SU-DHL-6 (cell line): ENCODE measurements around the gene DUSP5.

Experiments used
- H2AFZ ChIP-seq: fragments of 200-600 bp; sonication (generic); 2 replicates; pipeline ENCODE4 v1.6.1; 2014; ENCODE audit warnings: low read depth, mild to moderate bottlenecking, moderate library complexity, mixed read lengths, antibody characterized with exemption, low read length; ENCODE audit not compliant: severe bottlenecking
- H3F3A ChIP-seq: fragments of 200-600 bp; shearing (Covaris generic); 2 replicates; pipeline ENCODE4 v1.6.0; 2016; ENCODE audit warnings: antibody characterized with exemption, mild to moderate bottlenecking; ENCODE audit not compliant: insufficient read depth
- H3K27ac ChIP-seq: fragments of 200-600 bp; sonication (generic); 2 replicates; pipeline ENCODE4 v1.5.1; 2016; ENCODE audit warnings: low read depth, mild to moderate bottlenecking, low read length, moderate library complexity, mixed read lengths
- H3K27me3 ChIP-seq: fragments of 200-600 bp; sonication (generic), shearing (Covaris generic); 2 replicates; pipeline ENCODE4 v1.6.0; 2014; ENCODE audit warnings: mild to moderate bottlenecking, low read length
- H3K36me3 ChIP-seq: fragments of 200-600 bp; sonication (generic); 2 replicates; pipeline ENCODE4 v1.6.1; 2014; ENCODE audit warnings: mild to moderate bottlenecking, low read length, mixed read lengths
- H3K4me2 ChIP-seq: fragments of 300-600, 200-600 bp; shearing (Covaris generic), sonication (generic); 2 replicates; pipeline ENCODE4 v1.6.0; 2014; ENCODE audit warnings: low read length, low read depth, mild to moderate bottlenecking; ENCODE audit not compliant: poor library complexity, severe bottlenecking
- H3K4me3 ChIP-seq: fragments of 200-600 bp; sonication (generic); 2 replicates; pipeline ENCODE4 v1.5.1; 2014; ENCODE audit warnings: antibody characterized with exemption, low read length, mild to moderate bottlenecking, mixed read lengths; ENCODE audit not compliant: insufficient read depth, poor library complexity, severe bottlenecking
- H3K79me2 ChIP-seq: fragments of 200-600 bp; sonication (generic); 2 replicates; pipeline ENCODE4 v1.6.1; 2014; ENCODE audit warnings: mild to moderate bottlenecking, low read length, moderate library complexity; ENCODE audit not compliant: insufficient read depth
- H3K9ac ChIP-seq: fragments of 200-600 bp; sonication (generic); 2 replicates; pipeline ENCODE4 v1.7.0; 2014; ENCODE audit warnings: mild to moderate bottlenecking, low read length
- H3K9me2 ChIP-seq: fragments of 200-600 bp; sonication (generic); replicated peaks from 2 replicates; pipeline ENCODE4 v1.6.1; 2014; ENCODE audit warnings: low read length; ENCODE audit not compliant: insufficient read depth
- H3K9me3 ChIP-seq: fragments of 200-600 bp; sonication (generic); 2 replicates; pipeline ENCODE4 v1.6.1; 2014; ENCODE audit warnings: low read length, mixed read lengths; ENCODE audit not compliant: insufficient read depth
- H4K20me1 ChIP-seq: fragments of 200-600 bp; sonication (generic); 2 replicates; pipeline ENCODE4 v1.6.1; 2014; ENCODE audit warnings: low read depth, mild to moderate bottlenecking, antibody characterized with exemption, low read length, moderate library complexity, mixed read lengths
- CTCF ChIP-seq: fragments of 200-600 bp; sonication (generic); IDR thresholded peaks from one replicate; pipeline ENCODE4 v1.5.1; 2017; ENCODE audit warnings: antibody characterized with exemption, mild to moderate bottlenecking, low read length, moderate library complexity; ENCODE audit not compliant: insufficient read depth, poor library complexity, severe bottlenecking
- EZH2phosphoT487 ChIP-seq: fragments of 200-600 bp; sonication (generic), shearing (Covaris generic); conservative IDR thresholded peaks from 2 replicates; pipeline ENCODE4 v1.6.1; 2018; ENCODE audit warnings: mild to moderate bottlenecking, antibody characterized with exemption, low read length, moderate library complexity, mixed read lengths

Gene DUSP5

GRCh38 chr10:110516815-110517492 is 19.2 kb downstream of the DUSP5 start:
- no peak overlapping the region for H3K4me3 ChIP-seq
- H3K27ac ChIP-seq, result no peak overlapping the region
- no peak overlapping the region for H2AFZ ChIP-seq
- no peak for TF ChIP-seq EZH2phosphoT487
- TF ChIP-seq CTCF, result no peak
- H3K4me2 ChIP-seq, result no peak overlapping the region
- H3K27me3 ChIP-seq, result no peaks in the 10 kb centered on the region
- H3K9me2 ChIP-seq, result no peaks in the 10 kb centered on the region
- H3K9me3 ChIP-seq, result no peaks in the 10 kb centered on the region
- H3F3A ChIP-seq, result no peaks in the 10 kb centered on the region
- no peaks in the 10 kb centered on the region for H3K79me2 ChIP-seq
- H3K36me3 ChIP-seq, result no peaks in the 10 kb centered on the region
- no peaks in the 10 kb centered on the region for H4K20me1 ChIP-seq
- no peak overlapping the region for H3K9ac ChIP-seq

- Histone ChIP-seq H3K4me3 (no peak overlapping the region), H3K9me3 (no peaks in the 10 kb centered on the region), H3K9ac (no peak overlapping the region), H3F3A (no peaks in the 10 kb centered on the region), H3K4me2 (no peak overlapping the region), H3K79me2 (no peaks in the 10 kb centered on the region), H4K20me1 (no peaks in the 10 kb centered on the region), H3K9me2 (no peaks in the 10 kb centered on the region), H3K36me3 (no peaks in the 10 kb centered on the region), H2AFZ (no peak overlapping the region), H3K27ac (no peak overlapping the region), H3K27me3 (no peaks in the 10 kb centered on the region)
- TF ChIP-seq EZH2phosphoT487 (no peak), CTCF (no peak)
These were observed 24.8 kb downstream of the DUSP5 start for GRCh38 chr10:110522365-110522988.

- Histone ChIP-seq H3F3A (no peaks in the 10 kb centered on the region), H3K79me2 (no peaks in the 10 kb centered on the region), H3K4me3 (no peak overlapping the region), H3K9me3 (no peaks in the 10 kb centered on the region), H3K36me3 (no peaks in the 10 kb centered on the region), H3K4me2 (no peak overlapping the region), H3K9me2 (no peaks in the 10 kb centered on the region), H3K27ac (no peak overlapping the region), H3K27me3 (no peaks in the 10 kb centered on the region), H3K9ac (no peak overlapping the region), H2AFZ (no peak overlapping the region), H4K20me1 (no peaks in the 10 kb centered on the region)
- no peak for TF ChIP-seq CTCF
- TF ChIP-seq EZH2phosphoT487, result no peak
These were observed 26.0 kb downstream of the DUSP5 start for GRCh38 chr10:110523736-110524135.
